Activated T-helper 1 cell treated with anti-CD3 and anti-CD28 coated beads, Interleukin-12 subunit alpha, Interleukin-12 subunit beta, Interleukin-2, Interleukin-4 antibody, amounts not matched to agents 30 ng/mL and 10 ng/mL and 1 ng/mL, durations not matched to agents 14 hours and 24 hours and 36 hours (primary cell): ENCODE results near the gene OMD. TPM values are rescaled to one million over a fixed set of nuclear protein-coding genes. Genes with fewer than 3 reads are reported as not detected.

Source experiments
- DNase-seq: peaks from one replicate; pipeline ENCODE4 v3.0.0; 2021; ENCODE audit warnings: low spot score
- H3K27ac Mint-ChIP-seq: one replicate; pipeline ENCODE4 v1.8.0; 2021; ENCODE audit warnings: mild to moderate bottlenecking, mixed read lengths
- H3K27me3 Mint-ChIP-seq: one replicate; pipeline ENCODE4 v1.8.0; 2022; ENCODE audit warnings: mild to moderate bottlenecking, moderate library complexity, mixed read lengths; ENCODE audit not compliant: insufficient read depth
- H3K36me3 Mint-ChIP-seq: one replicate; pipeline ENCODE4 v1.8.0; 2021; ENCODE audit warnings: low read depth, mixed read lengths
- H3K4me1 Mint-ChIP-seq: one replicate; pipeline ENCODE4 v1.8.0; 2021; ENCODE audit warnings: low read depth, mixed read lengths
- H3K4me3 Mint-ChIP-seq: one replicate; pipeline ENCODE4 v1.8.0; 2021; ENCODE audit warnings: mild to moderate bottlenecking, moderate library complexity, mixed read lengths
- H3K9me3 Mint-ChIP-seq: one replicate; pipeline ENCODE4 v1.8.0; 2021; ENCODE audit warnings: mixed read lengths
- intact Hi-C: fragments of 100-400 bp; cut with micrococcal nuclease; formaldehyde crosslinking; loops from one replicate; pipeline ENCODE4 v1.15.1; 2024
- total RNA-seq: library from RNA; stranded (reverse); gene quantifications from 2 replicates; pipeline ENCODE4 v1.2.3, GENCODE V29; 2022

The OMD gene, protein sequence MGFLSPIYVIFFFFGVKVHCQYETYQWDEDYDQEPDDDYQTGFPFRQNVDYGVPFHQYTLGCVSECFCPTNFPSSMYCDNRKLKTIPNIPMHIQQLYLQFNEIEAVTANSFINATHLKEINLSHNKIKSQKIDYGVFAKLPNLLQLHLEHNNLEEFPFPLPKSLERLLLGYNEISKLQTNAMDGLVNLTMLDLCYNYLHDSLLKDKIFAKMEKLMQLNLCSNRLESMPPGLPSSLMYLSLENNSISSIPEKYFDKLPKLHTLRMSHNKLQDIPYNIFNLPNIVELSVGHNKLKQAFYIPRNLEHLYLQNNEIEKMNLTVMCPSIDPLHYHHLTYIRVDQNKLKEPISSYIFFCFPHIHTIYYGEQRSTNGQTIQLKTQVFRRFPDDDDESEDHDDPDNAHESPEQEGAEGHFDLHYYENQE
- not detected in 2 replicates for total RNA-seq

GRCh38 chr9:92424340-92424739, at the start of gene OMD:
Gene OMD (minus strand): TSS chr9:92424471. CDS start chr9:92417558, 6,913 bp downstream.
- intact Hi-C loops: no loop called here
- H3K4me1 Mint-ChIP-seq: no peaks in the 10 kb centered on the region
- DNase-seq: no peak
- H3K36me3 Mint-ChIP-seq: no peaks in the 10 kb centered on the region
- no peak within 1 kb of the TSS for H3K4me3 Mint-ChIP-seq
- no peaks in the 10 kb centered on the region for H3K27me3 Mint-ChIP-seq
- H3K27ac Mint-ChIP-seq: no peak within 1 kb of the TSS
- H3K9me3 Mint-ChIP-seq: no peaks in the 10 kb centered on the region

DNA sequence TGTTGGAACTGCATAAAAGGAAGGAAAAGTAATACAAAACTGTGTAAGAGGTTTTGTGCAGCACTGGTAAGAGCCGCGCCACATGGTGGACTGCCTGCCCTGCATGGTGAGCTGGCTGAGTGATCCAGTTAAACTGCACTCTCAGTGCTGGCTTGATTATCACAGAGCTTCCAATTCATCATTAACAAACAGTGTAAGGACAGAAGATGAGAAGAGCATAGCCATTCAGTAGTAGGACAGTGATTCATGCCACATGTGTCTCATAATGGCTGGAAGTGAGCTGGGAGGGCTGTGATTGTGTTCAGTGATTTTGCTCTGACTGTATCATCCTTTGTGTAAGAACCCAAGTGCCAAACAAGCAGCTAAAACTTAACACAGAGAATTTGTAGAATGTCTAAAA, 43.9 kb upstream of the OMD start:
- intact Hi-C loops: no loop called here
- H3K27me3 Mint-ChIP-seq: peaks cover 2% of the 10 kb centered on the region
- no peak overlapping the region for H3K27ac Mint-ChIP-seq
- no peak for DNase-seq
- H3K4me3 Mint-ChIP-seq: no peak overlapping the region
- H3K4me1 Mint-ChIP-seq: no peaks in the 10 kb centered on the region
- no peaks in the 10 kb centered on the region for H3K9me3 Mint-ChIP-seq
- H3K36me3 Mint-ChIP-seq: no peaks in the 10 kb centered on the region

- Mint-ChIP-seq H3K27me3 (peaks cover 2% of the 10 kb centered on the region), H3K9me3 (no peaks in the 10 kb centered on the region), H3K27ac (no peak overlapping the region), H3K36me3 (no peaks in the 10 kb centered on the region), H3K4me1 (no peaks in the 10 kb centered on the region), H3K4me3 (no peak overlapping the region)
- DNase-seq: no peak
- intact Hi-C loops: no loop called here
Measured at GRCh38 chr9:92467511-92467910, 43.2 kb upstream of the OMD start.

GRCh38 chr9:92467041-92467440, 42.8 kb upstream of the OMD start:
- Mint-ChIP-seq H3K27ac (no peak overlapping the region), H3K4me1 (no peaks in the 10 kb centered on the region), H3K9me3 (no peaks in the 10 kb centered on the region), H3K4me3 (no peak overlapping the region), H3K36me3 (no peaks in the 10 kb centered on the region), H3K27me3 (peaks cover 2% of the 10 kb centered on the region)
- intact Hi-C loops: no loop called here
- DNase-seq: no peak

GRCh38 chr9:92463984-92464383, 39.7 kb upstream of the OMD start:
- H3K36me3 Mint-ChIP-seq: no peaks in the 10 kb centered on the region
- no peak for DNase-seq
- H3K27me3 Mint-ChIP-seq: peaks cover 2% of the 10 kb centered on the region
- H3K9me3 Mint-ChIP-seq: no peaks in the 10 kb centered on the region
- intact Hi-C loops: no loop called here
- no peak overlapping the region for H3K27ac Mint-ChIP-seq
- H3K4me1 Mint-ChIP-seq: no peaks in the 10 kb centered on the region
- H3K4me3 Mint-ChIP-seq: no peak overlapping the region

DNA sequence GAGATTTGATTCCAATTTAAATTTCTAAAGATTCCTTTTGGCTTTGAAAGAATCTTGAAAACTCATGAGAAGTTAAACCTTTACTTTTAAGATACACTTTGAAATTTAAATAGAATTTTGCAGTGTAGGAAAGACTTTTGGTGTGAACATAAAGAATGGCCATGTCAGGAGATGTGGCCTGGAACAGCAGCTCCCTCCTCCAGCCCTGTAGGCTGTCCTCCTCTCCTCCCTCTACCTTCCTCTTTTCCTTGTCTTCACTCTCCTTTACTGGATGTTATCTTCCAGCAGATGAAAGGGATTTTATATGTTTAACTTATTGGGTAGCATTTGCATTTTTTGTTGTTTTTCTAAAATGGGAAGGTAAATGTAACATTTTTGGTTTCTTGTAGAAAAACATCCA, 39.1 kb upstream of the OMD start:
- Mint-ChIP-seq H3K27ac (no peak overlapping the region), H3K36me3 (no peaks in the 10 kb centered on the region), H3K4me1 (no peaks in the 10 kb centered on the region), H3K4me3 (no peak overlapping the region), H3K27me3 (peaks cover 2% of the 10 kb centered on the region), H3K9me3 (no peaks in the 10 kb centered on the region)
- intact Hi-C loops: no loop called here
- no peak for DNase-seq

- Mint-ChIP-seq H3K4me1 (no peaks in the 10 kb centered on the region), H3K27ac (no peak overlapping the region), H3K27me3 (no peaks in the 10 kb centered on the region), H3K9me3 (no peaks in the 10 kb centered on the region), H3K4me3 (no peak overlapping the region), H3K36me3 (no peaks in the 10 kb centered on the region)
- no peak for DNase-seq
- intact Hi-C loops: no loop called here
Measured at GRCh38 chr9:92457576-92457975, 33.3 kb upstream of the OMD start.

GRCh38 chr9:92455217-92455616, 30.9 kb upstream of the OMD start:
- DNase-seq: no peak
- no peaks in the 10 kb centered on the region for H3K9me3 Mint-ChIP-seq

DNA sequence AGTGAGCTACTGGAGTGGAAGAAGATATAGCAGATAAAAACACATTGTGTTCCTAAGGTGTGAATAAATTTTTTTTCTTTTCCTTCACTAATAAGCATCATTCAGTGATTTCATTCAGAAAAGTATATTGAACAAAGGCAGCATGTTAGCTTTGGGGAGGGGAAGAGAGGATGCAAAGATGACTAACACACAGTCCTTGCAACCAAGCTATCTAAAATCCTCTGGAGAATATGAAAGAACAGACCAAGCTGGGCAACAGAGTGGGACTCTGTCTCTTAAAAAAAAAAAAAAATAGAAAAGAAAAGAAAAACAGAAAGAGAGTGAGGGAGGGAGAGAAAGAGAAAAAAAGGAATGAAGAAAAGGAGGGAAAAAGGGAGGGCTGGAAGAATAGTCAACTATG, 22.3 kb upstream of the OMD start:
- no peak overlapping the region for H3K27ac Mint-ChIP-seq
- no peak for DNase-seq
- H3K9me3 Mint-ChIP-seq: no peaks in the 10 kb centered on the region
- H3K36me3 Mint-ChIP-seq: no peaks in the 10 kb centered on the region
- H3K27me3 Mint-ChIP-seq: peaks cover 1% of the 10 kb centered on the region
- H3K4me3 Mint-ChIP-seq: no peak overlapping the region
- intact Hi-C loops: no loop called here
- H3K4me1 Mint-ChIP-seq: no peaks in the 10 kb centered on the region

More at GRCh38 chr9:92455217-92455616, 30.9 kb upstream of the OMD start:
- no peaks in the 10 kb centered on the region for H3K4me1 Mint-ChIP-seq
- H3K4me3 Mint-ChIP-seq: no peak overlapping the region
- H3K27ac Mint-ChIP-seq: no peak overlapping the region
- intact Hi-C loops: loop anchor here (1.0 kb wide), 1 partner anchor 130 kb away; the partner anchor contains the start of genes CENPP and NOL8
- H3K36me3 Mint-ChIP-seq: no peaks in the 10 kb centered on the region
- H3K27me3 Mint-ChIP-seq: no peaks in the 10 kb centered on the region

DNA sequence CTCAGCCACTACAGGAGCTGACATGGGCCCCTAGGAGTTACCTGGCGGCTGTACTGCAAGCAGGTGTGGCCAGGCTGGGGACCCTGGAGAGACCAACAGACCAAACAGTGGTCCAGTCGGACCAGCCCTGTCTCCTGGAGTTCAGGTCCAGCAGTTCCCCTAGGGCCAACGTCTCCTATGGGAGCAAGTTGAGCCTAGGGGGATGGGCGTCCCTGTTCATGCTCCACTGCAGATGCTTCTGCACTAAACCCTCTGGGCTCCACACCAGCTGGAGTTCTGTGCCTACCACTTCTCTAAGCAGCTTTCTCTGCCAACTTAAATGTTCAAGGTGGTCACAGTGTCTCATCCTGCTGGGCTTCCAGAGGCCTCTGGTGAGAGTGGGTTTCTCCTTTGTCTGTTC, 20.6 kb upstream of the OMD start:
- Mint-ChIP-seq H3K27me3 (peaks cover 1% of the 10 kb centered on the region), H3K27ac (no peak overlapping the region), H3K4me3 (no peak overlapping the region), H3K36me3 (no peaks in the 10 kb centered on the region), H3K9me3 (no peaks in the 10 kb centered on the region), H3K4me1 (peaks cover 5% of the 10 kb centered on the region)
- intact Hi-C loops: no loop called here
- no peak for DNase-seq

- no peak for DNase-seq
- no peak overlapping the region for H3K27ac Mint-ChIP-seq
- H3K4me1 Mint-ChIP-seq: peaks cover 5% of the 10 kb centered on the region
- intact Hi-C loops: no loop called here
- peaks cover 2% of the 10 kb centered on the region for H3K36me3 Mint-ChIP-seq
- H3K27me3 Mint-ChIP-seq: peaks cover 4% of the 10 kb centered on the region
- H3K9me3 Mint-ChIP-seq: no peaks in the 10 kb centered on the region
- no peak overlapping the region for H3K4me3 Mint-ChIP-seq
Measured at GRCh38 chr9:92440751-92441046, 16.4 kb upstream of the OMD start.

DNA sequence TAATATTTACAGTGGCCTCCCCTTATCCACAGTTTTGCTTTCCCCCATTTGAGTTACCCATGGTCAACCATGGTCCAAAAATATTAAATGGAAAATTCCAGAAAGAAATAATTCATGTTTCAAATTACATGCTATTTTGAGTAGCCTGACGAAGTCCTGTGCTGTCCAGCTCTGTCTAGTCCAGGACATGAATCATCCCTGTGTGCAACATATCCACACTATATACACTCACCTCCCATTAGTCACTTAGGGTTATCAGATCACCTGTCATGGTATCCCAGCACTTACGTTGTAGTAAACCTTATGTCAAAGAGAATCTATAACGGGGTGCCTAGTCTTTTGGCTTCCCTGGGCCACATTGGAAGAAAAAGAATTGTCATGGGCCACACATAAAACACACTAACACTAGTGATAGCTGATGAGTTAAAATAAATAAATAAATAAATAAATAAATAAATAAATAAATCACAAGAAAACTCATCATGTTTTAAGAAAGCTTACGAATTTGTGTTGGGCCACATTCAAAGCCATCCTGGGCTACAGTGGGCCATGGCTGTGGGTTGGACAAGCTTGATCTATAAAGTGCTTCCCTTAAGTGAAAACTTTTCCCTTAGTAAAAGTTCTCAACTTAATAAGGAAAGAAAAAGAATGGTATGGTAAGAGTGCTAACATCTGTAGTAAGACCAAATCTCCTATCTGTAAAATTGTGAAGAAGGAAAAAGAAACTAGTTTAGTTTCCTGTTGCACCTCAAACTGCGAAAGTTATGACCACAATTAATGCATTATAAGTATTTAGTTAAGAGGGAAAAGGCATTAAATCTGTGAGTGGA, 15.9 kb upstream of the OMD start:
- Mint-ChIP-seq H3K36me3 (peaks cover 2% of the 10 kb centered on the region), H3K4me3 (no peak overlapping the region), H3K27me3 (peaks cover 4% of the 10 kb centered on the region), H3K27ac (no peak overlapping the region), H3K9me3 (no peaks in the 10 kb centered on the region), H3K4me1 (peaks cover 5% of the 10 kb centered on the region)
- no peak for DNase-seq
- intact Hi-C loops: loop anchor here (1.0 to 10.0 kb wide), 2 partner anchors 114 to 305 kb away; no protein-coding TSS in a partner anchor

DNA sequence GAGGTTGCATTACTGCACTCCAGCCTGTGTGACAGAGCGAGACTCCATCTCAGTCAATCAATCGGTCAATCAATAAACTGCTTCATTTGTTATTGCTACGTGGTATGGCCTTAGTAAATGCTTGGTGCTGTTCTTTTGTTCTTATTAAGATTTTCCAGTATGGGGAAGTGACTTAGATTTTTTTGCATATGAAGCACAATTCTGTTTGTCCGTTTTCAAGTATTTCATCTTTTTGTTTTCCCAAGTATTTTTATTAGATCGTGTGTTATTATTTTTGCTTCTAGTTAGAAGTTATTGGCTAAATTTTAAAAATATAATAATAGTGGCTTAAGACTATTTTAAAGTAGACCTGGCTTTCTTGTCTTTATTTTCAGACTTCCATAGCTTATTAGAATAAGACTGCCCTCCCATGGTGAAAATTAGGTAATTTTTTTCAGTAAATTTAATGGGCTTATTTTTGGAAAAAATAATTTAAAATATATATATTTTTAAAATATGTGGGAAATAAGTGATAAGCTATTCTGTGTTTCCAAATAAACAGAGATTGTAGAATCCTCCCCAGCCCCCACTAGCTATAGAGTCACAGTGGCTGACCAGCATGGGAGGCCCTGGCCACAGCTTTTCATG, 14.7 kb upstream of the OMD start:
- Mint-ChIP-seq H3K27ac (no peak overlapping the region), H3K36me3 (peaks cover 2% of the 10 kb centered on the region), H3K4me3 (no peak overlapping the region), H3K27me3 (peaks cover 4% of the 10 kb centered on the region), H3K9me3 (no peaks in the 10 kb centered on the region), H3K4me1 (peaks cover 5% of the 10 kb centered on the region)
- intact Hi-C loops: loop anchor here (1.0 to 10.0 kb wide), 2 partner anchors 113 to 304 kb away; no protein-coding TSS in a partner anchor
- DNase-seq: no peak
